Fibroblast of the aortic adventitia (primary cell): ENCODE results near the gene LRBA. TPM values are rescaled to one million over a fixed set of nuclear protein-coding genes. Genes with fewer than 3 reads are reported as not detected.
"Not testable (repeated sequence)": the region's sequence is repeated elsewhere in the genome, so short reads cannot be mapped to it uniquely, and the experiment has no call there.

Source experiments
- DNase-seq: peaks from one replicate; pipeline ENCODE4 v3.0.0-alpha.2; 2010; ENCODE audit warnings: low read depth
- H3K4me3 ChIP-seq: 2 replicates; pipeline ENCODE4 v1.5.1; 2011; ENCODE audit warnings: low read depth, mild to moderate bottlenecking, control low read depth, low read length, moderate library complexity
- total RNA-seq: library from RNA; depleted of rRNA; stranded (reverse); fragments of >200 nt; gene quantifications from 2 replicates; pipeline ENCODE4 v1.2.3, GENCODE V29; 2012; ENCODE audit warnings: low replicate concordance
- TF ChIP-seq, protein P1 (sequence below): IDR thresholded peaks from 2 replicates; pipeline ENCODE4 v1.5.1; 2011; ENCODE audit warnings: mild to moderate bottlenecking, low read length, control low read depth, inconsistent platforms; ENCODE audit not compliant: insufficient read depth

Gene LRBA
- total RNA-seq, 1 donor, result 45.8 TPM

DNA sequence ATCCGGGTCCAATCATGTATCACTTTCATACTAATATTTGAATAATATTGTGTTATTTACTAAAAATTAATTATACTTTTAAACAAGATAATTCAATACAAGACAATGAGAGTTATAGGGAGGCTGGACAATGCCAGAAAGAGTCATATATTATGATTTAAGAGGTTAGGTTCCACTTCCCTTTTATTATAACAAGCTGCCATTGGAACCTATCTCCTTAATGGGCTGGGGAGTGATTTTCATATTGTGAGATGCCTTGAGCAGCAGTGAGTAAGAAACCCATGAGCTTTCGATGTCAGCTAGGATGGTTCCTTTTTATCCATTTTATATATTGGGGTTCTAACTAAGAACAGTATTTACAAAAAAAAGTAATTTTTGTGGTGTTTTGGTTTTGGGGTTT is 341.3 kb downstream of the LRBA start:
- no peak overlapping the region for H3K4me3 ChIP-seq
- TF ChIP-seq, protein P1, sequence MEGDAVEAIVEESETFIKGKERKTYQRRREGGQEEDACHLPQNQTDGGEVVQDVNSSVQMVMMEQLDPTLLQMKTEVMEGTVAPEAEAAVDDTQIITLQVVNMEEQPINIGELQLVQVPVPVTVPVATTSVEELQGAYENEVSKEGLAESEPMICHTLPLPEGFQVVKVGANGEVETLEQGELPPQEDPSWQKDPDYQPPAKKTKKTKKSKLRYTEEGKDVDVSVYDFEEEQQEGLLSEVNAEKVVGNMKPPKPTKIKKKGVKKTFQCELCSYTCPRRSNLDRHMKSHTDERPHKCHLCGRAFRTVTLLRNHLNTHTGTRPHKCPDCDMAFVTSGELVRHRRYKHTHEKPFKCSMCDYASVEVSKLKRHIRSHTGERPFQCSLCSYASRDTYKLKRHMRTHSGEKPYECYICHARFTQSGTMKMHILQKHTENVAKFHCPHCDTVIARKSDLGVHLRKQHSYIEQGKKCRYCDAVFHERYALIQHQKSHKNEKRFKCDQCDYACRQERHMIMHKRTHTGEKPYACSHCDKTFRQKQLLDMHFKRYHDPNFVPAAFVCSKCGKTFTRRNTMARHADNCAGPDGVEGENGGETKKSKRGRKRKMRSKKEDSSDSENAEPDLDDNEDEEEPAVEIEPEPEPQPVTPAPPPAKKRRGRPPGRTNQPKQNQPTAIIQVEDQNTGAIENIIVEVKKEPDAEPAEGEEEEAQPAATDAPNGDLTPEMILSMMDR, result no peak
- DNase-seq, result no peak

DNA sequence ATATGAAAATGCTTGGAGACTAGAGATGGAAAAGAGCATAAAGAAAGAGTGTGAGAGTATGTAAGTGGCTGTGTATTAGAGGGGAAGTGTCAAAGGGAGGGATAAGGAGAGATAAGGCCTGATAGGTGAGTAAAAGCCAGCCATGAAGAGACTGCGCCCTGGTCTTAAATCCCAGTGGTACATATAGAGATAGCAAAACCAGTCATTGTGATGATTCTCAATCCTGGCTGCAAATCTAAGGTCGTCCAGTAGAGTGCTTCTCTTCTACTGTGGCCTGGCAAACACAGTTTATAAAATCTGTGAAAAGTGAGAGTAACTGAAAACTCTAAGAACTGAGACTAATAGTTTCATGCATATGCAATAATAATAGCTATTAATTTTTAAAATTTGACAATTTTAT is 346.3 kb downstream of the LRBA start:
- TF ChIP-seq, protein P1, result no peak
- no peak overlapping the region for H3K4me3 ChIP-seq
- DNase-seq, result no peak

DNA sequence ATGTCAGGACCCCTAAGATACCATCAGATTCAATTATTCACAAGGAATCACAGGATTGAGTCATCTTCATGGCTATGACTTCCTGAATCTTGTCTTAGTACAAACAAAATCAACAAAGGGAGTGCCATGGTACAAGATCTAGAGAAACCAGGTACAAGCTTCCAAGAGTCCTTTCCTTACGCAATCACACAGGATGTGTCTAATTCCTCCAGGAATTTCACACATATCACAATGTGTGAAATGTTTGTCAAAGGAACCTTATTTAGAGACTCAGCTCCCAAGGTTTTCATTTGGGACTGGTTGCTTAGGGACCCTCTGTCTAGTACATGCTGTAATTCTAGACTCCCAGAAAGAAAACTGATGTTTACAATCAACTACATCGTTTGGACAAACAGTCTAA is 350.1 kb downstream of the LRBA start:
- no peak overlapping the region for H3K4me3 ChIP-seq
- peak; percentile 4 for DNase-seq
- TF ChIP-seq, protein P1, result no peak

DNA sequence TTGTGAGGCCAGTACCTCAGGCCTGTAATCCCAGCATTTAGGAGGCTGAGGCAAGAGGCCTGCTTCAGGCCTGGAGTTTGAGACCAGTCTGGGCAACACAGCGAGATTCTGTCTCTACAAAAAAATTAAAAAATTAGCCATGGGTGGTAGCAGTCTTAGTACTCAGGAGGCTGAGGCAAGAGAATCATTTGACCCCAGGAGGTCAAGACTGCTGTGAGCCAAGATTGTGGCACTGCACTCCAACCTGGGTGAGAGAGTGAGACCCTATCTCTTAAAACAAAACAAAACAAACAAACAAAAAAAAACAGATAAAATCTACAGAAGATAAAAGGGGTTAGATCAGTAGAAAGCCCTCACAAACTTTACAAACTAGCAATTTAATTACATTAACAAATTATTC is 352.4 kb downstream of the LRBA start:
- no peak overlapping the region for H3K4me3 ChIP-seq
- TF ChIP-seq, protein P1, result no peak
- DNase-seq, result no peak

DNA sequence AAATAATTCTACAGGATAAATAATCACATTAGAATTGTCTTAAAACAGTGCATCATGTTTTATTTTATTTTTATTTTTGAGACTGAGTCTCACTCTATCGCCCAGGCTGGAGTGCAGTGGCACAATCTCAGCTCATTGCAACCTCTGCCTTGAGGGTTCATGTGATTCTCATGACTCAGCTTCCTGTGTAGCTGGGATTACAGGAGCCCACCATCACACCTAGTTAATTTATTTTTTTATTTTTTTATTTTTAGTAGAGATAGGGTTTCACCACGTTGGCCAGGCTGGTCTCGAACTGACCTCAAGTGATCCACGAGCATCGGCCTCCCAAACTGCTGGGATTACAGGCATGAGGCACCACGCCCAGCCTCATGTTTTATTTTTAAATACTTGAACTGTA is 353.5 kb downstream of the LRBA start:
- not testable (repeated sequence) for DNase-seq, H3K4me3 ChIP-seq

DNA sequence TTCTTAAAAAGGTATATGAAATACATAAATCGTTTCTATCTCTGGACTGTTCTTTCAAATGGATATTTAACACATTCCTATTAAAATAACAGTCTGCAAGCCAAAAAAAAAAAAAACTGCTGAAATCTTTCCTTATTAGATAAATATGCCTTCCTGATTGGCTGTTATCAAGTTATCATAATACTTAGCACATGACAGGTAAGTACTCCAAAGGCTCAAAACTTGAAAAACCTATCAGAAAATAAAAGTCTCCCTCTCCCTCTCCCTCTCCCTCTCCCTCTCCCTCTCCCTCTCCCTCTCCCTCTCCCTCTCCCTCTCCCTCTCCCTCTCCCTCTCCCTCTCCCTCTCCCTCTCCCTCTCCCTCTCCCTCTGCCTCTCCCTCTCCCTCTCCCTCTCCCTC is 356.8 kb downstream of the LRBA start:
- H3K4me3 ChIP-seq, DNase-seq: not testable (repeated sequence)

DNA sequence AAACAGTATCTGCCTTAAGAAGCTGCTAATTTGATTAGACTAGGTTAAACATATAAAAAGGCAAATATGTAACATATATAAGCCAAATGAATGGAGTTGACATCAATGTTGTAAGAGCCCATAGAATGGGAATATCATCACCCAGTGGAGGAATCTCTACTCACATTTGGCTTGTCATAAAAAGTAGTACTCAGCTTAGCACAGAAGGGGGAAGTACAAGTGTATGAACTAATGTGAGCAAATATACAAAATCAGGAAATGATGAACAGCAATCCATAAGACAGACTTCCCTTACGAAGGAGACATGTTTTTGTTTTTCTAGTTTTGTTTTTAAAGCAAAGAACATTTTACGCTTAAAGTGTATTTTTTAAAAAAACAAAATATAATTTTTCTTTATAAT is 358.2 kb downstream of the LRBA start:
- no peak overlapping the region for H3K4me3 ChIP-seq
- TF ChIP-seq, protein P1, result no peak
- DNase-seq, result no peak

DNA sequence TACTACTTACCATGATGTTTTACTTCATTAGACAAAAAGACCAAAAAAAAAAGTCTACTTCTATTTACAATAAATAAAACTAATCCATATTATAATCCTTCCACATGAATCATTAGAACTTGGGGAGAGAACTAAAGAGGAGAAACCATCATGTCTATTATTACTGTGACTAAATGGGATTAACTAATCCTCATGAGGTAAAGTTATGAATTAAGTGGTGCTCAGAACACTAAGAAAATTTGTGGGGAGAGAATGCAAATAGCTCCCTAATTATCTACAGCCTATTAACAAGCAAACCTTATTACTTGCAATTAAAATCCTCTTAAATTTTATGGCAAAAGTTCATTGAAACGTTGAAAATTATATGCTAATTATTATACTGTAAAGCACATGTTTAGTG is 364.3 kb downstream of the LRBA start:
- no peak for DNase-seq
- no peak overlapping the region for H3K4me3 ChIP-seq
- TF ChIP-seq, protein P1, result no peak
